ENCODE measurements around the gene BOLA1. TPM values are rescaled to one million over a fixed set of nuclear protein-coding genes. Genes with fewer than 3 reads are reported as not detected.

The BOLA1 gene
- total and polyA plus RNA-seq, 2 of the 13 experiments (the other 11 are each of a cell fraction or from before 2014, with no cell fraction given) = 3.2 to 4.2 TPM

- no peak for FAIRE-seq
- H3K9ac ChIP-seq (ENCODE audit: insufficient read depth, low read depth, low read length) = no peak overlapping the region
- H3K79me2 ChIP-seq (ENCODE audit: insufficient read depth, low read length) = no peaks in the 10 kb centered on the region
- in situ Hi-C loops (cut with HindIII; ENCODE audit: extremely low pct_ligation_motif_present, low pct_unique_long_range_greater_than_20kb) (no loop called here), intact Hi-C loops (cut with micrococcal nuclease; ENCODE audit: unreplicated experiment) (no loop called here)
- ATAC-seq = peak; percentile 42
- 52% methylated on average over 10 of the region's 10 CpGs for whole genome bisulfite sequencing (ENCODE audit: low lambda C conversion rate)
- H2AFZ ChIP-seq (ENCODE audit: low read length) = no peak overlapping the region
- H3K36me3 ChIP-seq (replicated peaks in 1 of 2; ENCODE audit: control insufficient read depth in 1 of 2, insufficient read depth in 2 of 2, low read length in 2 of 2) = no peaks in the 10 kb centered on the region
- H3K27me3 ChIP-seq (ENCODE audit: control insufficient read depth in 1 of 2, insufficient read depth in 2 of 2, low read length in 2 of 2) = no peaks in the 10 kb centered on the region
- H3K4me3 ChIP-seq (replicated peaks in 1 of 3; ENCODE audit: insufficient read depth in 1 of 3, low read depth in 2 of 3, low read length in 3 of 3) = no peak overlapping the region
- no peaks in the 10 kb centered on the region for H3K9me3 ChIP-seq (ENCODE audit: low read length)
- H3K4me2 ChIP-seq (ENCODE audit: low read depth, low read length) = no peak overlapping the region
- BruUV-seq (replicated peaks) = no TSS peak
- POLR2A ChIA-PET = interaction anchor here (1.1 kb wide), 1 partner anchor 20 kb away, joined by 3 read pairs; a partner anchor contains a TSS
- no peak overlapping the region for H3K27ac ChIP-seq (ENCODE audit: extremely low read length, insufficient read depth, low read length)
- TF ChIP-seq, protein P1, sequence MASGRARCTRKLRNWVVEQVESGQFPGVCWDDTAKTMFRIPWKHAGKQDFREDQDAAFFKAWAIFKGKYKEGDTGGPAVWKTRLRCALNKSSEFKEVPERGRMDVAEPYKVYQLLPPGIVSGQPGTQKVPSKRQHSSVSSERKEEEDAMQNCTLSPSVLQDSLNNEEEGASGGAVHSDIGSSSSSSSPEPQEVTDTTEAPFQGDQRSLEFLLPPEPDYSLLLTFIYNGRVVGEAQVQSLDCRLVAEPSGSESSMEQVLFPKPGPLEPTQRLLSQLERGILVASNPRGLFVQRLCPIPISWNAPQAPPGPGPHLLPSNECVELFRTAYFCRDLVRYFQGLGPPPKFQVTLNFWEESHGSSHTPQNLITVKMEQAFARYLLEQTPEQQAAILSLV (CRISPR knock-in tag; IDR thresholded peaks at IDR 0.05; ENCODE audit: borderline replicate concordance) = no peak
- TF ChIP-seq FOXC1 (CRISPR knock-in tag; IDR thresholded peaks at IDR 0.05; ENCODE audit: borderline replicate concordance) (no peak), ZNF607 (CRISPR knock-in tag; IDR thresholded peaks at IDR 0.05; ENCODE audit: borderline replicate concordance) (no peak), MEIS1 (CRISPR knock-in tag; IDR thresholded peaks at IDR 0.05; ENCODE audit: borderline replicate concordance) (no peak)
- 0 out of 2 replicates have a peak, but pooled peaks cover 5% of the 10 kb centered on the region for H3K4me1 ChIP-seq (ENCODE audit: insufficient read depth, low read length)
- no peak for DNase-seq (ENCODE audit: low spot score)
- CTCF ChIA-PET (ENCODE audit: low intra/inter-chr PET ratio, low total read pairs) = no interaction called here
- H4K20me1 ChIP-seq (ENCODE audit: insufficient read depth, low read length) = no peaks in the 10 kb centered on the region
Measured at GRCh38 chr1:149906570-149907075, 7.3 kb downstream of the BOLA1 start.

- ChIA-PET POLR2A (no interaction called here), CTCF (ENCODE audit: low intra/inter-chr PET ratio, low total read pairs) (no interaction called here)
- BruUV-seq (replicated peaks) = no TSS peak
- in situ Hi-C loops (cut with HindIII; ENCODE audit: extremely low pct_ligation_motif_present, low pct_unique_long_range_greater_than_20kb) (no loop called here), intact Hi-C loops (cut with micrococcal nuclease; ENCODE audit: unreplicated experiment) (no loop called here)
- no peak overlapping the region for H3K27ac ChIP-seq (ENCODE audit: extremely low read length, insufficient read depth, low read length)
- no peaks in the 10 kb centered on the region for H3K36me3 ChIP-seq (replicated peaks in 1 of 2; ENCODE audit: control insufficient read depth in 1 of 2, insufficient read depth in 2 of 2, low read length in 2 of 2)
- no peak overlapping the region for H3K4me3 ChIP-seq (replicated peaks in 1 of 3; ENCODE audit: insufficient read depth in 1 of 3, low read depth in 2 of 3, low read length in 3 of 3)
- WGBS (ENCODE audit: low lambda C conversion rate) = 60% methylated on average over 1 of the region's 1 CpG
- no peaks in the 10 kb centered on the region for H3K9me3 ChIP-seq (ENCODE audit: low read length)
- TF ChIP-seq ZZZ3 (CRISPR knock-in tag; IDR thresholded peaks at IDR 0.05; ENCODE audit: borderline replicate concordance) (no peak), FOXK1 (CRISPR knock-in tag; IDR thresholded peaks at IDR 0.05; ENCODE audit: borderline replicate concordance, low read depth) (no peak), FOXO4 (CRISPR knock-in tag; conservative IDR thresholded peaks at IDR 0.05) (no peak), SSRP1 (CRISPR knock-in tag; IDR thresholded peaks at IDR 0.05) (no peak), ZEB1 (IDR thresholded peaks at IDR 0.05; ENCODE audit: insufficient replicate concordance, low read depth) (no peak), JDP2 (CRISPR knock-in tag; IDR thresholded peaks at IDR 0.05; ENCODE audit: borderline replicate concordance) (no peak), ZNF614 (CRISPR knock-in tag; IDR thresholded peaks at IDR 0.05; ENCODE audit: borderline replicate concordance) (no peak), EHMT2 (IDR thresholded peaks at IDR 0.05; ENCODE audit: borderline replicate concordance, low read depth, low read length) (no peak), FOXP1 (IDR thresholded peaks at IDR 0.05) (no peak), FOXP1 (CRISPR knock-in tag; IDR thresholded peaks at IDR 0.05) (no peak)
- TF ChIP-seq, protein P2, sequence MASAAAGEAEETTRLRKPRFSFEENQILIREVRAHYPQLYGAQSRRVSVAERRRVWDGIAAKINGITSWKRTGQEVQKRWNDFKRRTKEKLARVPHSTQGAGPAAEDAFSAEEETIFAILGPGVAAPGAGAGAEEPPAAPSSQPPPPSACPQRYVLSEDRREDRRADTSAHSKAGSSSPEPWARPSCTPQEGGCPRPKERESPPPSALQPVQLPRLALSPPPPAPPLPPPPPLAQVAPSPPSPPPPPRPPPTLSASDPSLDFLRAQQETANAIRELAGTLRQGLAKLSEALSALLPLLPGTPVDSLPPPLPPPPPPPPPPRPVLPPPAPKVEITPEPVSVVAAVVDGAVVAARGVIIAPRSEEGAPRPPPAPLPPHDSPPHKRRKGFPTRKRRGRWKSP (CRISPR knock-in tag; IDR thresholded peaks at IDR 0.05) = no peak
- FAIRE-seq (no peak), DNase-seq (ENCODE audit: low spot score) (no peak), ATAC-seq (no peak)
- H3K9ac ChIP-seq (ENCODE audit: insufficient read depth, low read depth, low read length) = no peak overlapping the region
- no peaks in the 10 kb centered on the region for H3K79me2 ChIP-seq (ENCODE audit: insufficient read depth, low read length)
- H3K4me2 ChIP-seq (ENCODE audit: low read depth, low read length) = no peak overlapping the region
- H3K4me1 ChIP-seq (ENCODE audit: insufficient read depth, low read length) = peaks cover 28% of the 10 kb centered on the region
- no peak overlapping the region for H2AFZ ChIP-seq (ENCODE audit: low read length)
- H3K27me3 ChIP-seq (ENCODE audit: control insufficient read depth in 1 of 2, insufficient read depth in 2 of 2, low read length in 2 of 2) = 0 out of 5 replicates have a peak, but pooled peaks cover 0 to 3% of the 10 kb centered on the region in 2 experiments
- H4K20me1 ChIP-seq (ENCODE audit: insufficient read depth, low read length) = no peaks in the 10 kb centered on the region
Measured at GRCh38 chr1:149914545-149914944, 15.2 kb downstream of the BOLA1 start.

Data from HepG2 (cell line).